ENCODE data around the gene ALOX15. TPM values are rescaled to one million over a fixed set of nuclear protein-coding genes. Genes with fewer than 3 reads are reported as not detected.
"Not testable (repeated sequence)": the region's sequence is repeated elsewhere in the genome, so short reads cannot be mapped to it uniquely, and the experiment has no call there.

The ALOX15 gene
- total RNA-seq, 1 donor from 2014 or later: not detected

DNA sequence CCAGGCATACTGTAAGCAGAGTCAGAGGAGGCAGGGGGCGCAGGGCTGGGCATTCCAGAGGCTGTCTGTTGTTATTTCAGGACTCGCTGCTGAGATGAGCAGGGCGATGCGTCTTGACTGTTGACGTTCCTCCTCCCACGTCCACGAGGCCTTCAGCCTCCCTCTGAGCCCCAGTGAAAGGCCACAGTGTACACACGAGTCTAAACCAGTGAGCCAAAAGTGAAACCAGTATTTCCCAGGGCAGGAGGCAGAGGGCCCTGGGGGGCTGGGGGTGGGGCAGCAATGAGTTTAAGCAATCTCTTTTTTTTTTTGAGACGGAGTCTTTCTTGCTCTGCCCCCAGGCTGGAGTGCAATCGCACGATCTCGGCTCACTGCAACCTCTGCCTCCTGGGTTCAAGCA lies 35.7 kb downstream of the ALOX15 start:
- TF ChIP-seq, protein P1, sequence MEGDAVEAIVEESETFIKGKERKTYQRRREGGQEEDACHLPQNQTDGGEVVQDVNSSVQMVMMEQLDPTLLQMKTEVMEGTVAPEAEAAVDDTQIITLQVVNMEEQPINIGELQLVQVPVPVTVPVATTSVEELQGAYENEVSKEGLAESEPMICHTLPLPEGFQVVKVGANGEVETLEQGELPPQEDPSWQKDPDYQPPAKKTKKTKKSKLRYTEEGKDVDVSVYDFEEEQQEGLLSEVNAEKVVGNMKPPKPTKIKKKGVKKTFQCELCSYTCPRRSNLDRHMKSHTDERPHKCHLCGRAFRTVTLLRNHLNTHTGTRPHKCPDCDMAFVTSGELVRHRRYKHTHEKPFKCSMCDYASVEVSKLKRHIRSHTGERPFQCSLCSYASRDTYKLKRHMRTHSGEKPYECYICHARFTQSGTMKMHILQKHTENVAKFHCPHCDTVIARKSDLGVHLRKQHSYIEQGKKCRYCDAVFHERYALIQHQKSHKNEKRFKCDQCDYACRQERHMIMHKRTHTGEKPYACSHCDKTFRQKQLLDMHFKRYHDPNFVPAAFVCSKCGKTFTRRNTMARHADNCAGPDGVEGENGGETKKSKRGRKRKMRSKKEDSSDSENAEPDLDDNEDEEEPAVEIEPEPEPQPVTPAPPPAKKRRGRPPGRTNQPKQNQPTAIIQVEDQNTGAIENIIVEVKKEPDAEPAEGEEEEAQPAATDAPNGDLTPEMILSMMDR (conservative IDR thresholded peaks at IDR 0.05; ENCODE audit: low read depth, low read length): no peak
- H3K4me3 ChIP-seq (ENCODE audit: low read depth, low read length): no peak overlapping the region
- no peak for DNase-seq (ENCODE audit: low read depth)

DNA sequence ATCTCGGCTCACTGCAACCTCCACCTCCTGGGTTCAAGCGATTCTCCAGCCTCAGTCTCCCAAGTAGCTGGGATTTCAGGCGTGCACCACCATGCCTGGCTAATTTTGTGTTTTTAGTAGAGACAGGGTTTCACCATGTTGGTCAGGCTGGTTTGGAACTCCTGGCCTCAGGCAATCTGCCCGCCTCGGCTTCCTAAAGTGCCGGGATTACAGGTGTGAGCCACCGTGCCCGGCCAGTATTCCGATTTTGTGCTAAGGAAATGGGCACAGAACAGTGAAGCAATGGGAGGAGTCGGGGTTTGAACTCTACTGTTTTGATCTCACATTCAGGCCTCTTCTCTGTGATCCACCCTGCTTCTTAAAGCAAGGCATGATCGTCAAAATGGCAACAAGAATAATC lies 36.7 kb downstream of the ALOX15 start:
- DNase-seq (ENCODE audit: low read depth); H3K4me3 ChIP-seq (ENCODE audit: low read depth, low read length): not testable (repeated sequence)

DNA sequence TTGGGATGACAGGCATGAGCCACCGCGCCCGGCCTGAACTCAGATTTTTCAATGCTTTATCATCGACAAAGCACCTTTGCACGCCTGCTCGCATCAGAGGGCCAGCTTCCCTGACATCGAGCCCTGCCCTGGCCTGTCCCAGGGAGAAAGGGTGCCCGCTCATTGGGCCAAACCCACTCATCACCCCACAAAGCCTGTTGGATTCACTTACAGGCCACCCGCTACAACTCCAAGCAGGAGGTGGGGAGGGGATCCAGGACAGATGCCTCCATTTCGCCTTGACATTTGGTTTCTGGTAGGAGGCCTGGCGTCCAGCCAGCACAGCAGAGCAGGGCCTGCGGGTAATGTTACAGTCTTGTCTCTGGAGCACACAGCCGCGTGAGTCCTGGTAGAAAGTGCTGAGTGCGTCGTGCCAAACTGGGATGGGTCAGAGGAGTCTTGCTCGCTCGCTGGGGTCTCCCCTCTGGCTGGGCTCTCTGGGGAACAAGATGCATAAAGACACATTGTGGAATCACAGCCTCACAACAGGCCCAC lies 37.3 kb downstream of the ALOX15 start:
- DNase-seq (ENCODE audit: low read depth): no peak
- TF ChIP-seq, protein P1 (conservative IDR thresholded peaks at IDR 0.05; ENCODE audit: low read depth, low read length): no peak
- no peak overlapping the region for H3K4me3 ChIP-seq (ENCODE audit: low read depth, low read length)

DNA sequence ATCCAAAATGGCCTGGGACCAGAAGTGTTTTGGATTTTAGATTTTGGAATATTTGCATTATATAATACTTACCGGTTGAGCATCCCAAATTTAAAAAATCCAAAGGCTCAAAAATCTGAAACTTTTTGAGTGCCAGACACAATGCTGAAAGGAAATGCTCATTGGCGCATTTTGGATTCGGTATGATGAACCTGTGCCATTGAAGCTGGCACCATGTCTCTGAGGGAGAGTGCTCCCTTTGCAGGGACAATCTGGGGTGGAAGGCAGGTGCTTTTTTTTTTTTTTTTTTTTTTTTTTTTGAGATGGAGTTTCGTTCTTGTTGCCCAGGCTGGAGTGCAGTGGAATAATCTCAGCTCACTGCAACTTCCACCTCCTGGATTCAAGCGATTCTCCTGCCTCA lies 39.4 kb downstream of the ALOX15 start:
- DNase-seq (ENCODE audit: low read depth): no peak
- TF ChIP-seq, protein P1 (conservative IDR thresholded peaks at IDR 0.05; ENCODE audit: low read depth, low read length): no peak
- H3K4me3 ChIP-seq (ENCODE audit: low read depth, low read length): no peak overlapping the region

DNA sequence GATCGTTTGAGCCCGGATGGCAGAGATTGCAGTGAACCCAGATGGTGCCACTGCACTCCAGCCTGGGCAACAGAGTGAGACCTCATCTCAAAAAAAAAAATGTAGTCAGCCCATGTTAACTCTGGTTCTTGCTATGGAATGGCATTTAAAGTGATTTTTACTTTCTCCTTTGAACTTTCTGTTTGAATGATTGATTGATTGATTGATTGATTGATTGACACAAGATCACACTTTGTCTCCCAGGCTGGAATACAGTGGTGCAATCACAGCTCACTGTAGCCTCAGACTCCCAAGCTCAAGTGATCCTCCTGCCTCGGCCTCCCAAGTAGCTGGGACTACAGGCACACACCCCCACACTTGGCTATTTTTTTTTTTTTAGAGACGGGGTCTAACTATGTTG lies 40.2 kb downstream of the ALOX15 start:
- H3K4me3 ChIP-seq (ENCODE audit: low read depth, low read length): no peak overlapping the region
- TF ChIP-seq, protein P1 (conservative IDR thresholded peaks at IDR 0.05; ENCODE audit: low read depth, low read length): no peak
- no peak for DNase-seq (ENCODE audit: low read depth)

DNA sequence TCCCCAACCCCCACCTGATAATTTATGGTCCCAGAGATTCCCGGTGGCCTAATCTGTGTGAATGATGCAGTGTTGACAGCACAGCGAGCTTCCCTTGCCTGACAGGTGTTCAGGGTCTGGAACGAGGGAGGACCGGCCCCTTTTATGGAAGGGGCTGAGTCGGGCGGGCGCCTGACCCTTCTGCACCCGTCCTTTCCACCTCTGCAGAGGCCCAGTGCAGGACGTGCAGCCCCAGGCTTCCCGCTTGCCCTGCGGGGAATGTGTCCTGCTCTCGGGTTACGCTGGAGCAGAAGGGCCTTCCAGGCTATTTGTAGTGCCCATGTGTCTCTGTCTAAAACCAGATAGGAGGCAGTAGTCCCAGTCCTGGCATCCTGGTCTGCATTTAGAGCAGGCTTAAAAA lies 40.9 kb downstream of the ALOX15 start:
- H3K4me3 ChIP-seq (ENCODE audit: low read depth, low read length): no peak overlapping the region
- TF ChIP-seq, protein P1 (conservative IDR thresholded peaks at IDR 0.05; ENCODE audit: low read depth, low read length): no peak
- DNase-seq (ENCODE audit: low read depth): no peak

DNA sequence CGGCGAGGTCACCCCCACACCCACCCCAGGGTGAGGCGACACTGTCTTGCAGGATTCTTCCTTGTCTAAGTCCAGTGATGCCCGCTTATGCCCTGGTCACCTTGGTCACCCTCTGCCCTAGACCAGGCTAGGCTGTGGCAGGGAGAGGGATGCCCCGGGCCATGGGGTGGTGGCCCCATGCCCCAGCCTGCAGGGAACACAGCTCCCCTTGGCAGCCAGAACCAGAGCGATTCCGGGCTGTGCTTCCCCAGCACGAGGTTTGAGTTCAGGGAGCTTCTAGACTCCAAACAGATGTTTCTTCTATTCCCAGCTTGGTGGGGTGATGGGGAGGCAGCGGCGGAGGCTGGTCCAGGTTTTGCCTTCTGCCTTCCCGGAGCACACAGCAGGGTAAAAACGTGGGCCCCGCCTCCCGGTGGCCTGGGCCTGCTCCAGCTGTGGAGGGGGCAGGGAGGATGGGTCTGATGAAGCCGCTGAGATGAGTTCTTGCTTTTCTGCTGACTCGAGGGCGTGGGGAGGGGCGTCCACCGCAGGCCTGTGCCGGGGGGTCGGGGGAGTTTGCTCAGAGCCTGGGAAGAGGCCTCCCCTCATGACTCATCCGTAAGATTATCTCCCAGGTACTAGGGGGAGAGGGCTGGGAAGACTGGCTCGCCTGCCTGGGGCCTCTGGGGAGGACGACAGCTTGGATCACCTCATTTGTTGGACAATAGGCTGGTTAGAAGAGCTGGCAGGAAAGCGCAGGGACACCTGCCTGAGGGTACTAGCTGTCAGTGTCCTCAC lies 41.8 kb downstream of the ALOX15 start:
- H3K4me3 ChIP-seq (ENCODE audit: low read depth, low read length): no peak overlapping the region
- TF ChIP-seq, protein P1 (conservative IDR thresholded peaks at IDR 0.05; ENCODE audit: low read depth, low read length): no peak
- DNase-seq (ENCODE audit: low read depth): no peak

Data from epithelial cell of proximal tubule (primary cell).